CD4-positive, alpha-beta memory T cell (primary cell): ENCODE data around the gene PAX2. TPM values are rescaled to one million over a fixed set of nuclear protein-coding genes. Genes with fewer than 3 reads are reported as not detected.

ENCODE experiments used
- CTCF ChIA-PET: fragments of 350-600 bp; sonication (Branson Sonifier 250); formaldehyde crosslinking; loops from one replicate; lab custom pipeline; 2021; ENCODE audit warnings: inconsistent platforms; ENCODE audit not compliant: partially characterized antibody; lab: Charles Lee
- POLR2A ChIA-PET: fragments of 350-600 bp; sonication (Branson Sonifier 250); formaldehyde crosslinking; loops from one replicate; lab custom pipeline; 2021; ENCODE audit not compliant: partially characterized antibody; lab: Charles Lee
- DNase-seq, 5 donors: peaks; one replicate each; pipeline versions ENCODE4 v3.0.0 to v3.0.0-alpha.2; 2020 to 2022; ENCODE audit warnings: mixed read lengths in 1 of 5
- H3K27ac ChIP-seq: one replicate; pipeline ENCODE4 v1.7.0; 2013; ENCODE audit warnings: low read depth, low read length
- H3K27me3 ChIP-seq: 2 replicates; pipeline ENCODE4 v1.7.0; 2013; ENCODE audit warnings: mild to moderate bottlenecking, low read length, moderate library complexity; ENCODE audit not compliant: insufficient read depth
- H3K36me3 ChIP-seq: 2 replicates; pipeline ENCODE4 v1.7.0; 2013; ENCODE audit warnings: mild to moderate bottlenecking, low read length, moderate library complexity; ENCODE audit not compliant: insufficient read depth
- H3K4me1 ChIP-seq: 2 replicates; pipeline ENCODE4 v1.7.0; 2013; ENCODE audit warnings: mild to moderate bottlenecking, low read length, moderate library complexity; ENCODE audit not compliant: insufficient read depth
- H3K4me3 ChIP-seq, 2 donors: one replicate each; pipeline ENCODE4 v1.7.0; 2013; ENCODE audit warnings: low read length in 2 of 2, mild to moderate bottlenecking in 1 of 2
- H3K9me3 ChIP-seq, 2 donors: one replicate each; pipeline ENCODE4 v1.7.0; 2013; ENCODE audit warnings: low read length in 2 of 2, control low read depth in 1 of 2; ENCODE audit not compliant: control insufficient read depth in 1 of 2
- H3K27ac Mint-ChIP-seq, 7 donors: one replicate each; pipeline ENCODE4 v1.8.0; 2020 to 2021; ENCODE audit warnings: mixed read lengths in 7 of 7, mild to moderate bottlenecking in 6 of 7, inconsistent platforms in 3 of 7, moderate library complexity in 3 of 7
- H3K27me3 Mint-ChIP-seq, 2 donors: one replicate each; pipeline ENCODE4 v1.8.0; 2020 to 2021; ENCODE audit warnings: mixed read lengths in 2 of 2
- H3K36me3 Mint-ChIP-seq, 2 donors: one replicate each; pipeline ENCODE4 v1.8.0; 2020 to 2021; ENCODE audit warnings: mixed read lengths in 2 of 2, inconsistent platforms in 1 of 2, mild to moderate bottlenecking in 1 of 2
- H3K4me1 Mint-ChIP-seq, 4 donors: one replicate each; pipeline ENCODE4 v1.8.0; 2020 to 2021; ENCODE audit warnings: mixed read lengths in 4 of 4, mild to moderate bottlenecking in 1 of 4
- H3K4me3 Mint-ChIP-seq, 8 donors: one replicate each; pipeline ENCODE4 v1.8.0; 2020 to 2021; ENCODE audit warnings: mixed read lengths in 8 of 8, mild to moderate bottlenecking in 7 of 8, moderate library complexity in 6 of 8, inconsistent platforms in 3 of 8
- H3K9me3 Mint-ChIP-seq, 8 donors: one replicate each; pipeline ENCODE4 v1.8.0; 2020 to 2021; ENCODE audit warnings: mixed read lengths in 8 of 8, mild to moderate bottlenecking in 5 of 8, inconsistent platforms in 3 of 8, moderate library complexity in 1 of 8
- intact Hi-C: fragments of 100-400 bp; cut with micrococcal nuclease; formaldehyde crosslinking; loops from one replicate; pipeline ENCODE4 v1.15.1; 2023
- polyA plus RNA-seq, 2 donors: library from polyadenylated mRNA; unstranded; fragments of 300-500 nt; fragmentation: Illumina TruSeq; gene quantifications; one replicate each; pipeline ENCODE4 v1.2.3, GENCODE V29; 2021
- total RNA-seq, 2 experiments: library from RNA; stranded (reverse); gene quantifications; one replicate each; pipeline ENCODE4 v1.2.3, GENCODE V29; 2021

PAX2 gene
- total and polyA plus RNA-seq, 4 experiments from 2014 or later, result not detected

DNA sequence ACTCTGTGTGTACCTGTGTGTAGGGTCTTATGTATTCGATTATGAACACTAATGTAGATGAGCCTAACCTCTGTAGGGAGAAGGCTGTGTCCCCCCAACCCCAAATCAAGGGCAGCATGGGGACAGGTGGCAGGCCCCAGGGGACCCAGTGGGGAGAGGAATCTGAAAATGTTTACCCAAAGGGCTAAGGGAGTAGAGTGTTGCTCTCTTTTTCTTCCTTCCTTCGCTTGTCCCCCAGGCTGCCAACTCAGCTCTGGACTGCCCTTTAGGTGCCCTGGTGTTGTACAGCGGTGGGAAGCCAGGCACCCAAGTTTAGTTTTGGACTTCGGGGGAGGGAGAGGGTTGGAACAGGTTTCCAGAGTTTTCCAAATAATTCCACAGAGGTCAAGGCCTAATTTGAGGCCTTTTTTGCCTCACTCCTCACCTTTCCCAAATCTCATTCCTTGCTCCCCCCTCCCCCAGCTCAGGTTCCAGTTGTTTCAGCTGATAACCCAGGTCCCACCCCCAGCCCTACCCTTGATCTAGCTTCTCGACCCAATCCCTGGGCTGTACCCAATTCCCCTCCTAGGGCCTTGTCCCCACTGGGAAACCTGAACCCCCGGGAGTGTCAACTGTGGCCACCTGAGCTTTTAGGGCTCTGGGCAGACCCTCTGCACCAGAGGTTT, 9.1 kb upstream of the PAX2 start:
- H3K36me3 ChIP-seq, result no peaks in the 10 kb centered on the region
- peaks cover 13% of the 10 kb centered on the region for H3K4me1 ChIP-seq
- Mint-ChIP-seq H3K9me3 (peaks cover 0 to 2% (median 0%) of the 10 kb centered on the region in 8 donors), H3K27ac (no peak overlapping the region), H3K4me3 (peak overlapping the region in 2 of 8 donors; percentile 27 to 78), H3K27me3 (peaks cover 62 to 76% of the 10 kb centered on the region in 2 donors), H3K36me3 (no peaks in the 10 kb centered on the region), H3K4me1 (peaks cover 11 to 56% (median 29%) of the 10 kb centered on the region in 4 donors)
- ChIA-PET POLR2A (no interaction called here), CTCF (no interaction called here)
- no peak overlapping the region for H3K4me3 ChIP-seq
- no peaks in the 10 kb centered on the region for H3K9me3 ChIP-seq
- no peak overlapping the region for H3K27ac ChIP-seq
- peaks cover 58% of the 10 kb centered on the region for H3K27me3 ChIP-seq
- intact Hi-C loops, result no loop called here
- DNase-seq, result no peak

DNA sequence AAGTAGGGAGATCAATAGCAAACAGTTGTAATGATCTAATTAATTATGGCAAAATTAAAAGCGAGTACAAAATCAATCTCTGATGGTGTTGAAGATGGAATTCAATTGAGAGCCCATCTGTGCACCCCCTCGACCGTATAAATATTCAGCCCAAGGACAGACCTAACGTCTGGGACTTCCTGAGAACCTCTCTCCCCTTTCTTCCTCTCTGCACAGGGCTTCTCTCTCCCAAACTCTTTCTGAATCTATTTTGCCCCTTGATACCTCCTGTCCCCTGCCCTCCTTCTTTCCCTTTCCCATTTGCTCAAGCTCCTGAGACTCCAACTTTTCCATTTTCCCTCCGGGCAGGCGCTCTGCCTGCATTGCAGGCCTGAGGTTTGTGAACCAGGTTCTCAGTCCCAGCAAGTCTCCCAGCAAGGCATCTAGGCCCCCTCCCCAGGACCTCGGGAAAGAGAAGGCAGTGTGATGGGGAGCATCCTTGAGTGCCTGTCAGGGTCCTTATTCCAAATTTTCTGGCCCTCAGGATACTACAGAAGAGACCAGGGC, 8.5 kb upstream of the PAX2 start:
- no peak for DNase-seq
- Histone ChIP-seq H3K4me1 (peaks cover 13% of the 10 kb centered on the region), H3K9me3 (no peaks in the 10 kb centered on the region), H3K36me3 (no peaks in the 10 kb centered on the region), H3K4me3 (no peak overlapping the region), H3K27ac (no peak overlapping the region), H3K27me3 (peaks cover 53% of the 10 kb centered on the region)
- POLR2A ChIA-PET, result no interaction called here
- Mint-ChIP-seq H3K9me3 (peaks cover 0 to 2% (median 0%) of the 10 kb centered on the region in 8 donors), H3K4me3 (peak overlapping the region in 7 of 8 donors; percentile 0 to 78 (median 26)), H3K4me1 (peaks cover 9 to 50% (median 24%) of the 10 kb centered on the region in 4 donors), H3K27ac (no peak overlapping the region), H3K27me3 (peaks cover 61 to 74% of the 10 kb centered on the region in 2 donors), H3K36me3 (no peaks in the 10 kb centered on the region)
- intact Hi-C loops, result no loop called here
- CTCF ChIA-PET, result no interaction called here

DNA sequence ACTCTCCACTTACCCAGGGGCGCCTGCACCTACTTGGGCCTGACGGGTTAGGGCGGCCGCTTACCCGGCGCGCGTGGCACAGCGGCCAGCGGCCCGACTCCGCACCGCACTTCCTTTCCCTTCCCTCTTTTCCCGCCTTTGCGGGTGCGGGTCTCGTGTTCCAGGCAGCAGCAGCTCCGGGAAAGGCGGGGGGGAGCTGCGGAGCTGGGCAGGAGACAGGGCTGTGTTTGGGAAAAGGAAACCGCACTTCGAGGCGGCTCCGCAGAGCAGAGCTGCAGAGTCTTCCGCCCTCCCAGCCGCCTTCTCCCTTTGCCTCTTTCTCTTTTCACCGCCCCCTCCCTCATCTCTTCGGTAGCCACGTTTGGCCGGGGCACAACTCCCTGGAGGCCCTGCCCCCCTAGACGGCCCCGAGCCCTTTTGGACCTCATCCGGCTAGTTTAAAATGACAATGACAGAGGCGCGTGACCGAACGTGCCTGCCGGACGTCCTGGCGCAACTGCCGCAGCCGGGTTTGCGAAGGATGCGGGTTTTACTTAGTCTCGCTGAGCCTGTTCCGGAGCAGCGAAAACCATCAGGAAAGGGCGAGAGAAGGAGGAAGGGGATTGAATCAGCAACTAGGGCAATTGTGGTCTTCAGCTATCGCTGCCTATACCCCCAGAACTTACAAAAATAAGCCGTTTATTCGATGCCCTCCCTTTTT, 7.9 kb upstream of the PAX2 start:
- Histone ChIP-seq H3K4me3 (no peak overlapping the region), H3K9me3 (no peaks in the 10 kb centered on the region), H3K36me3 (no peaks in the 10 kb centered on the region), H3K4me1 (peaks cover 13% of the 10 kb centered on the region), H3K27me3 (peaks cover 53% of the 10 kb centered on the region), H3K27ac (no peak overlapping the region)
- H3K27me3 Mint-ChIP-seq, result peaks cover 62 to 70% of the 10 kb centered on the region in 2 donors
- H3K4me3 Mint-ChIP-seq, result peak overlapping the region; percentile 55 to 89 (median 74)
- no peak overlapping the region for H3K27ac Mint-ChIP-seq
- intact Hi-C loops, result no loop called here
- CTCF ChIA-PET, result no interaction called here
- H3K36me3 Mint-ChIP-seq, result no peaks in the 10 kb centered on the region
- no peak for DNase-seq
- POLR2A ChIA-PET, result no interaction called here
- peaks cover 0 to 2% (median 0%) of the 10 kb centered on the region in 8 donors for H3K9me3 Mint-ChIP-seq
- H3K4me1 Mint-ChIP-seq, result peaks cover 9 to 46% (median 25%) of the 10 kb centered on the region in 4 donors

DNA sequence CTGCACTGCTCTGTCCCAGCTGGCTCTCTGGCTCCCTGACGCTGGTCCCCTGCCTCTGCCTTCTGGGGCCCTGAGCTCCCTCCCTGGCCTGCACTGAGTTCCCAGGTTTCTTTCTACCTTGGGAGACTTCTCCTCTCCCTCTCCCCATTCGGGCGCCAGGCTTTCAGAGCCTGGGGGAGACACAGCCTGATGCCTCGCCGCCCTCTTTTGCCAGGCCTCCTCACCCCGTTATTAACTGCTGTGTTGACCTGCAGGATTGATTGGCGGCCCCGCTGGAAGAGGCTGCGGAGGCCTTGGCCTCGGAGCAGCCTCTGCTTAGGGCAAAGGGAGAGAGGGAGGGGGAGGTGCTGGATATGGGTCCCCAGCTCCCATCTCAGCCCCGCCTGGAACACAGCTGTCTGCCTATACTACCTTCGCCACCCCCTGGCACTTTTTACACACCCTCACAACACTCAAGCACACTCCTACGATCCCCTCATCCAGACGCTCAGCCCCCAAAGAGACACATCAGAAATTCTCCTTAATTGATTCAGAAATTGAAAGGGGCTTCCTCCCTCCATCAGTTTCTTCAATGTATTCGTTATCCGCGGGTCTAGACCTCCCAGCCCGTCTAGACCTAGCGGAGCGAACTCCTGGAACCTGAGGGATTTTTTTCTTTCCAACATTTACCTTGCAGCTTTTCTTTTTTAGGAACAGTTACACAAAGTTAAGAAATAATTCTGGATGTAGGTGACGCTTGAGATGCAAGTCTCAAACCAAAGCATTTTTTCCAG, 7.1 kb upstream of the PAX2 start:
- POLR2A ChIA-PET, result no interaction called here
- Histone ChIP-seq H3K4me1 (peaks cover 13% of the 10 kb centered on the region), H3K36me3 (no peaks in the 10 kb centered on the region), H3K27me3 (peaks cover 57% of the 10 kb centered on the region), H3K9me3 (no peaks in the 10 kb centered on the region), H3K27ac (no peak overlapping the region), H3K4me3 (no peak overlapping the region)
- intact Hi-C loops, result no loop called here
- CTCF ChIA-PET, result no interaction called here
- peaks cover 9 to 54% (median 29%) of the 10 kb centered on the region in 4 donors for H3K4me1 Mint-ChIP-seq
- no peak overlapping the region for H3K27ac Mint-ChIP-seq
- H3K9me3 Mint-ChIP-seq, result peaks cover 0 to 2% (median 0%) of the 10 kb centered on the region in 8 donors
- H3K36me3 Mint-ChIP-seq, result no peaks in the 10 kb centered on the region
- H3K27me3 Mint-ChIP-seq, result peaks cover 64 to 70% of the 10 kb centered on the region in 2 donors
- no peak for DNase-seq
- peak overlapping the region in 7 of 8 donors; percentile 17 to 89 (median 71) for H3K4me3 Mint-ChIP-seq

DNA sequence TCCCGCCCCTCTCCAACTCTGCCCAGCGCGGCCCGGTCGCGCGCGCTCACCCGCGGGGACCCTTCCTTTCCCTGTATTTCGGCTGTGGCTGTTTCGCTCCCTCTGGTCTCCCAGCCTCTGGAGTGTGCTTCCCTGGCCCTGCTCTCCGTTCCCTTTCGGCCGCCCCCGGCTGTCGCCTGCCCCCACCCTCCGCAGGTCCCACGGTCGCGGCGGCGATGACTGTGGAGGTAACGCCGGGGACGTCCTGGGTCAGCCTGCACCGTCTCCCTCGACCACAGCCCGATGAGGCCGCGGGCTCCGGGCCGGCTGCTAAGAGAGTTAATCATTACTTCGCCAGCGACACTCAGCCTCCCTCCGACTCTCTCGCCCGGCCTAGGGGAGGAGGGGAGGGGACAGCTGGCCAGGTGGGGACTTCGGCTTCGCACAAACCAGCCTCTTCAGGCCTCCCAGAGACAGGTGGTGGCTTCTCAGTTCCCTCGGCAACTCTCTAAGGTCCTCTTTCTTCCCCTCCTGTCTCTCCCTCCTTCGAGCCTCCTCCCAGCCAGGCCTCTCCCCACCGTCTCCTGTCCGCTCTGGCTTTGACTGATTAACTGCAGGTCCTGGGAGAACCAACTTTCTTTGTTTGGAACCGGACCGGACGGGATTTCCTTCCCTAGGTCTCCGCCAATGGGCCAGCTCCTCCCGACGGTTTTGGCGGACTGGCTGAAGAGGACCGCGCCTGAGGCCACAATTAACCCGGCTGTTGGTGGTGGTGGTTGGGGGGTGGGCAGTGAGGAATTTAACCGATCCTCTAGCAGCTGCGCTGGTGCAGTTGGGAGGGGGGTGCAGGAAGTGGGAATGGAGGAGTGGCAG, 5.6 kb upstream of the PAX2 start:
- no peaks in the 10 kb centered on the region for H3K9me3 ChIP-seq
- no peak for DNase-seq
- Mint-ChIP-seq H3K4me3 (peak overlapping the region in 4 of 8 donors; percentile 20 to 41 (median 30)), H3K27me3 (peaks cover 64 to 73% of the 10 kb centered on the region in 2 donors), H3K9me3 (peaks cover 0 to 2% (median 0%) of the 10 kb centered on the region in 8 donors), H3K36me3 (no peaks in the 10 kb centered on the region), H3K4me1 (peaks cover 11 to 69% (median 38%) of the 10 kb centered on the region in 4 donors), H3K27ac (no peak overlapping the region)
- no peak overlapping the region for H3K27ac ChIP-seq
- H3K27me3 ChIP-seq, result peaks cover 62% of the 10 kb centered on the region
- intact Hi-C loops, result no loop called here
- peaks cover 27% of the 10 kb centered on the region for H3K4me1 ChIP-seq
- no peak overlapping the region for H3K4me3 ChIP-seq
- no peaks in the 10 kb centered on the region for H3K36me3 ChIP-seq
- POLR2A ChIA-PET, result no interaction called here
- CTCF ChIA-PET, result no interaction called here

DNA sequence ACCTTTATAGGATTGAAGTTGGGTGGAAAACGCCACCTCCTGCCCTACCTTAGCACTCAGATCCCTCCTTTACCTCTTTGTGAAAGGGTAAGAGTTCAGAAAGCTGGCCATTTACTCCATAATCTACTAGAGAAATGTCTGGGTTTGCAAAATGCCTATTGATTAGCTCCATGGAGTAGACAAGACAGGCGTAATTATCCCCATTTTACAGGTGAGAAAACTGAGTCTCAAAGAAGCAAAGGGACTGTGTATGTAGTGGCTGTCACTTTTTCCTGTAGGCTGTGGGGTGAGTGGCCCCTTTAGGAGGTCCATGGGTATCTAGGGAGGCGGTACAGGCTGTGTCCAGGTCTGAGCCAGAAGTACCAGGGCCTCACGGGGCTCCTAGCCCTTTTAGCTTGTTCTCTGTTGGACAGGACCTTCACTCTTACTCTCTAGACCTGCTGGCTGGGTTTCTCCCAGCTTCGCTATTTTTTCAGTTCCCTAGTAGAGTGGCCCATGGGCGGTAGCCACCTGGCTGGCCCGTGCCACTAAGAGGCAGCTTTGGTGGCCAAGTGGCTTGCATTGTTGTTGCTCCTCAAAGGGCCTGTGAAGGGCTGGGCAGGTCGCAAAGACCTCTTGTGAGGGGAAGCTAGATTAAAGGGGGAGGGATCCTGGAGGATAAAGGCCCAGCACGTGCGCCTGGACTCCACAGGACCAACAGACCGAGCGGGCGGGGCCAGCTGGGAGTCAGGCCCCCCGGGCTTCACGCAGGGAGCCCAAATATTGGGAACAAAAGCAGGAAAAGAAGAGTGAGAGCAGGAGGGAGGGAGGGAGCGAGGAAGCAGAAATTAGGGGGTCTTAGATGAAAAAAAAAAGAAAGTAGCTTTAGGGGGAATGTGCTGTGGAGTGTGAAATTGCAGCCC, 4.7 kb upstream of the PAX2 start:
- peaks cover 0 to 2% (median 0%) of the 10 kb centered on the region in 8 donors for H3K9me3 Mint-ChIP-seq
- DNase-seq, result no peak
- ChIA-PET POLR2A (no interaction called here), CTCF (interaction anchor here (0.7 to 1.4 kb wide), 5 partner anchors 13 to 221 kb away, joined by 3 read pairs; no protein-coding TSS in a partner anchor)
- Histone ChIP-seq H3K4me3 (no peak overlapping the region), H3K36me3 (no peaks in the 10 kb centered on the region), H3K27me3 (peaks cover 62% of the 10 kb centered on the region), H3K9me3 (no peaks in the 10 kb centered on the region), H3K4me1 (peaks cover 30% of the 10 kb centered on the region), H3K27ac (no peak overlapping the region)
- H3K36me3 Mint-ChIP-seq, result no peaks in the 10 kb centered on the region
- H3K4me1 Mint-ChIP-seq, result peaks cover 9 to 72% (median 36%) of the 10 kb centered on the region in 4 donors
- peaks cover 60 to 71% of the 10 kb centered on the region in 2 donors for H3K27me3 Mint-ChIP-seq
- intact Hi-C loops, result no loop called here
- H3K27ac Mint-ChIP-seq, result no peak overlapping the region
- peak overlapping the region in 1 of 8 donors; percentile 30 for H3K4me3 Mint-ChIP-seq
